SK-N-MC (cell line): ENCODE measurements around the gene PRDM2.

Experiments
- EZH2 ChIP-seq: fragments of 200-600 bp; sonication (generic); IDR thresholded peaks from one replicate; pipeline ENCODE4 v1.6.1; 2017; ENCODE audit warnings: antibody characterized with exemption
- FOXP2 ChIP-seq: optimal IDR thresholded peaks from 2 replicates; pipeline ENCODE3; 2011; ENCODE audit warnings: mild to moderate bottlenecking, moderate library complexity; ENCODE audit not compliant: insufficient read depth; ENCODE audit errors: extremely low read length, control extremely low read depth

DNA sequence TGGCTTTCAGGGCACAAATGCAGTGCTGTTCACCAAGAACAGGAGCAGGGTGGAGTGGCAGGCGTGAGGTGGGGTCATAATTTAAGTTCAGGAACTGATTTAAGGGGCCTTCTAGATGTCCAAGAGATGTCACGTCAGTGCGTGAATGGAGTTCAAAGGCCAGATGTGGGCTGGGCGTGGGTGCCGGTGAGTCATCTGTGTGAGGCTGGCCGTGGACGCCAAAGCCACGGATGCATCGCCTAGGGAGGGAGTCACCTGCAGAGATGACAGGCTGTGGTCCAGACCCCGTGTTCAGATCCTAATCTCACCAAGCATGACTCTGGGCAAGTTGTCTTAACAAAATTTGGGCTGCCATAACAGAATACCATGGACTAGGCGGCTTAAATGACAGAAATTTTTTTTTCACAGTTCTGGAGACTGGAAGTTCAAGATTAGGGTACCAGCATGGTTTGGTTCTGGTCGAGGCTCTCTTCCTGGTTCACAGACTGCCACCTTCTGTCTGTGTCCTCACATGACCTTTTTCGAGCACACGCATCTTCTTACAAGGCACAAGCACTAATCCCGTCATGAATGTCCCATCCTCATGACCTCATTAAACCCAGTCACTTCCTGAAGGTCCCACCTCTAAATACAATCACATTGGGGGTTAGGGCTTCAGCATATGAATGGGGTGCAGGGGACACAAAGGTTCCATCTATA lies 109.6 kb downstream of the PRDM2 start:
- TF ChIP-seq FOXP2 (no peak), EZH2 (no peak)
